Glomerular endothelial cell (primary cell): ENCODE results near the gene ARHGAP1. TPM values are rescaled to one million over a fixed set of nuclear protein-coding genes. Genes with fewer than 3 reads are reported as not detected.

ENCODE experiments used
- DNase-seq: peaks from one replicate; pipeline ENCODE4 v3.0.0-alpha.2; 2011; ENCODE audit warnings: low read depth, low spot score; ENCODE audit errors: extremely low read depth
- total RNA-seq: library from RNA; depleted of rRNA; stranded (reverse); fragments of >200 nt; gene quantifications from 2 replicates; pipeline ENCODE4 v1.2.3, GENCODE V29; 2015

ARHGAP1 gene
- total RNA-seq, 1 donor from 2014 or later = 52.1 TPM

- no peak for DNase-seq
Observed at GRCh38 chr11:46643986-46644385, 56.4 kb downstream of the ARHGAP1 start.

- DNase-seq = no peak
Observed at GRCh38 chr11:46643531-46643930, 56.9 kb downstream of the ARHGAP1 start.

- DNase-seq = no peak
Observed at GRCh38 chr11:46642627-46643335, 57.6 kb downstream of the ARHGAP1 start.

GRCh38 chr11:46641639-46642038, 58.8 kb downstream of the ARHGAP1 start:
- DNase-seq = no peak

GRCh38 chr11:46640036-46640788, 60.2 kb downstream of the ARHGAP1 start:
- no peak for DNase-seq

- no peak for DNase-seq
Observed at GRCh38 chr11:46639197-46639839, 61.1 kb downstream of the ARHGAP1 start.

- no peak for DNase-seq
Observed at GRCh38 chr11:46637546-46637945, 62.9 kb downstream of the ARHGAP1 start.

- DNase-seq = no peak
Observed at GRCh38 chr11:46635557-46636139, 64.8 kb downstream of the ARHGAP1 start.

- no peak for DNase-seq
Observed at GRCh38 chr11:46633291-46634217, 66.9 kb downstream of the ARHGAP1 start.

GRCh38 chr11:46632502-46632901, 67.9 kb downstream of the ARHGAP1 start:
- no peak for DNase-seq

GRCh38 chr11:46631676-46632075, 68.7 kb downstream of the ARHGAP1 start:
- no peak for DNase-seq

- no peak for DNase-seq
Observed at GRCh38 chr11:46630237-46630636, 70.2 kb downstream of the ARHGAP1 start.

GRCh38 chr11:46628961-46629360, 71.5 kb downstream of the ARHGAP1 start:
- DNase-seq = no peak

Other genes with a start within 250 kb of the ARHGAP1 start
- gene AMBRA1, start 106.6 kb downstream of the ARHGAP1 start, total RNA-seq = 25.2 and 38.5 TPM in 2 replicates
- 3.6 and 5.0 TPM in 2 replicates for gene HARBI1, start 83.4 kb downstream of the ARHGAP1 start, total RNA-seq
- 80.0 and 87.5 TPM in 2 replicates for gene ATG13, start 83.1 kb downstream of the ARHGAP1 start, total RNA-seq
- 12.4 and 13.8 TPM in 2 replicates for gene ZNF408, start 412 bp upstream of the ARHGAP1 start, total RNA-seq
- gene F2, start 18.6 kb upstream of the ARHGAP1 start, total RNA-seq = 0.19 TPM in 1 of 2 replicates, not detected in the other
- 49.1 and 60.0 TPM in 2 replicates for gene CKAP5, start 145.7 kb upstream of the ARHGAP1 start, total RNA-seq
- gene LRP4, start 217.9 kb upstream of the ARHGAP1 start, total RNA-seq = 6.2 and 7.5 TPM in 2 replicates
- gene CSTPP1, start 236.1 kb upstream of the ARHGAP1 start, total RNA-seq = 25.9 and 33.5 TPM in 2 replicates